ENCODE measurements around the gene SGIP1. TPM values are rescaled to one million over a fixed set of nuclear protein-coding genes. Genes with fewer than 3 reads are reported as not detected.

Gene SGIP1
- total and polyA plus RNA-seq, 2 of the 4 experiments (the other 2 are of a cell fraction), result 27.1 to 42.7 TPM

DNA sequence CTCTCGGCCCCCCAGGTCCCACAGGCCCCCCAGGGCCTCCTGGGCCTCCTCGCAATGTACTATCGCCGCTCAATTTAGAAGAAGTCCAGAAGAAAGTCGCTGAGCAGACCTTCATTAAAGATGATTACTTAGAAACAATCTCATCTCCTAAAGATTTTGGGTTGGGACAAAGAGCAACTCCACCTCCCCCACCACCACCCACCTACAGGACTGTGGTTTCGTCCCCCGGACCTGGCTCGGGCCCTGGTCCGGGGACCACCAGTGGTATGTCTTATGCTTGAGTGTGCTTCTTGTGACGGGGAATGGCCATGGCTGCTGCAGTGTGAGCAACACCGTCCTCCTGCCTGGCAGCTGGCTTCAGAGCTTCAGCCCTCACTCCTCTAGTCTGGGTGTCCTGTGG, 148.2 kb downstream of the SGIP1 start:
- peaks cover 3% of the 10 kb centered on the region for H4K20me1 ChIP-seq (ENCODE audit: insufficient read depth, low read length)
- H3K9me1 ChIP-seq (ENCODE audit: insufficient read depth, low read length), result peaks cover 12% of the 10 kb centered on the region
- H3K4me1 ChIP-seq (ENCODE audit: control insufficient read depth, insufficient read depth, low read length), result peaks cover 11% of the 10 kb centered on the region
- H3K9me3 ChIP-seq (ENCODE audit: control insufficient read depth, insufficient read depth, low read length), result no peaks in the 10 kb centered on the region
- ChIA-PET CTCF (no interaction called here), POLR2A (ENCODE audit: unreplicated experiment) (no interaction called here)
- dilution Hi-C loops (cut with HindIII; ENCODE audit: low sequenced_read_pairs, unreplicated experiment) (no loop called here), in situ Hi-C loops (cut with MboI; ENCODE audit: low sequenced_read_pairs) (no loop called here), intact Hi-C loops (cut with micrococcal nuclease) (no loop called here)
- no peak overlapping the region for H2BK15ac ChIP-seq (ENCODE audit: low read depth, low read length)
- no TSS peak for BruUV-seq (replicated peaks)
- H2BK120ac ChIP-seq (ENCODE audit: low read depth, low read length), result no peak overlapping the region
- no peak overlapping the region for H2BK20ac ChIP-seq (ENCODE audit: low read depth, low read length)
- H4K91ac ChIP-seq (ENCODE audit: insufficient read depth, low read depth, low read length), result no peak overlapping the region
- H2AFZ ChIP-seq (replicated peaks; ENCODE audit: low read length, poor library complexity), result no peak overlapping the region
- no peak overlapping the region for H3K4ac ChIP-seq (ENCODE audit: low read depth, low read length)
- TF ChIP-seq CEBPB (IDR thresholded peaks at IDR 0.05; ENCODE audit: low read depth, low read length) (no peak), CHD1 (IDR thresholded peaks at IDR 0.05; ENCODE audit: low read depth, low read length) (no peak), MAZ (IDR thresholded peaks at IDR 0.05; ENCODE audit: borderline replicate concordance, low read depth, low read length) (no peak), SMC3 (IDR thresholded peaks at IDR 0.05; ENCODE audit: low read depth, low read length) (no peak), BHLHE40 (IDR thresholded peaks at IDR 0.05; ENCODE audit: low read depth, low read length) (no peak), MXI1 (IDR thresholded peaks at IDR 0.05; ENCODE audit: borderline replicate concordance, low read depth, low read length) (no peak), RCOR1 (IDR thresholded peaks at IDR 0.05; ENCODE audit: insufficient replicate concordance, low read length) (no peak), FOS (IDR thresholded peaks at IDR 0.05; ENCODE audit: low read depth, low read length) (no peak), POLR2A (IDR thresholded peaks at IDR 0.05; ENCODE audit: low read depth, low read length) (no peak), MAFK (IDR thresholded peaks at IDR 0.05; ENCODE audit: low read depth, low read length) (no peak), RAD21 (IDR thresholded peaks at IDR 0.05; ENCODE audit: low read length) (no peak), RFX5 (IDR thresholded peaks at IDR 0.05; ENCODE audit: low read depth, low read length) (no peak), NFE2L2 (IDR thresholded peaks at IDR 0.05; ENCODE audit: low read depth, low read length) (no peak)
- TF ChIP-seq, protein P1, sequence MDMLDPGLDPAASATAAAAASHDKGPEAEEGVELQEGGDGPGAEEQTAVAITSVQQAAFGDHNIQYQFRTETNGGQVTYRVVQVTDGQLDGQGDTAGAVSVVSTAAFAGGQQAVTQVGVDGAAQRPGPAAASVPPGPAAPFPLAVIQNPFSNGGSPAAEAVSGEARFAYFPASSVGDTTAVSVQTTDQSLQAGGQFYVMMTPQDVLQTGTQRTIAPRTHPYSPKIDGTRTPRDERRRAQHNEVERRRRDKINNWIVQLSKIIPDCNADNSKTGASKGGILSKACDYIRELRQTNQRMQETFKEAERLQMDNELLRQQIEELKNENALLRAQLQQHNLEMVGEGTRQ (IDR thresholded peaks at IDR 0.05; ENCODE audit: low read depth, low read length), result no peak
- TF ChIP-seq, protein P2, sequence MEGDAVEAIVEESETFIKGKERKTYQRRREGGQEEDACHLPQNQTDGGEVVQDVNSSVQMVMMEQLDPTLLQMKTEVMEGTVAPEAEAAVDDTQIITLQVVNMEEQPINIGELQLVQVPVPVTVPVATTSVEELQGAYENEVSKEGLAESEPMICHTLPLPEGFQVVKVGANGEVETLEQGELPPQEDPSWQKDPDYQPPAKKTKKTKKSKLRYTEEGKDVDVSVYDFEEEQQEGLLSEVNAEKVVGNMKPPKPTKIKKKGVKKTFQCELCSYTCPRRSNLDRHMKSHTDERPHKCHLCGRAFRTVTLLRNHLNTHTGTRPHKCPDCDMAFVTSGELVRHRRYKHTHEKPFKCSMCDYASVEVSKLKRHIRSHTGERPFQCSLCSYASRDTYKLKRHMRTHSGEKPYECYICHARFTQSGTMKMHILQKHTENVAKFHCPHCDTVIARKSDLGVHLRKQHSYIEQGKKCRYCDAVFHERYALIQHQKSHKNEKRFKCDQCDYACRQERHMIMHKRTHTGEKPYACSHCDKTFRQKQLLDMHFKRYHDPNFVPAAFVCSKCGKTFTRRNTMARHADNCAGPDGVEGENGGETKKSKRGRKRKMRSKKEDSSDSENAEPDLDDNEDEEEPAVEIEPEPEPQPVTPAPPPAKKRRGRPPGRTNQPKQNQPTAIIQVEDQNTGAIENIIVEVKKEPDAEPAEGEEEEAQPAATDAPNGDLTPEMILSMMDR (conservative IDR thresholded peaks at IDR 0.05; ENCODE audit: low read depth, low read length), result no peak
- TF ChIP-seq, protein P3, sequence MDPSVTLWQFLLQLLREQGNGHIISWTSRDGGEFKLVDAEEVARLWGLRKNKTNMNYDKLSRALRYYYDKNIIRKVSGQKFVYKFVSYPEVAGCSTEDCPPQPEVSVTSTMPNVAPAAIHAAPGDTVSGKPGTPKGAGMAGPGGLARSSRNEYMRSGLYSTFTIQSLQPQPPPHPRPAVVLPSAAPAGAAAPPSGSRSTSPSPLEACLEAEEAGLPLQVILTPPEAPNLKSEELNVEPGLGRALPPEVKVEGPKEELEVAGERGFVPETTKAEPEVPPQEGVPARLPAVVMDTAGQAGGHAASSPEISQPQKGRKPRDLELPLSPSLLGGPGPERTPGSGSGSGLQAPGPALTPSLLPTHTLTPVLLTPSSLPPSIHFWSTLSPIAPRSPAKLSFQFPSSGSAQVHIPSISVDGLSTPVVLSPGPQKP (IDR thresholded peaks at IDR 0.05; ENCODE audit: borderline replicate concordance, low read depth, low read length), result no peak
- H3K79me1 ChIP-seq (ENCODE audit: low read depth in 1 of 2, low read length in 2 of 2), result peaks cover 0 to 28% of the 10 kb centered on the region in 2 experiments; a peak in 2 of 4 replicates
- H3K18ac ChIP-seq (ENCODE audit: low read depth, low read length), result no peak overlapping the region
- H2AK9ac ChIP-seq (replicated peaks; ENCODE audit: low read depth, low read length, poor library complexity), result no peak overlapping the region
- H2BK5ac ChIP-seq (ENCODE audit: low read depth, low read length, poor library complexity, severe bottlenecking), result no peak overlapping the region
- no peak overlapping the region for H4K5ac ChIP-seq (ENCODE audit: low read depth, low read length)
- H3K27me3 ChIP-seq (ENCODE audit: control insufficient read depth, insufficient read depth, low read length), result no peaks in the 10 kb centered on the region
- H3K23ac ChIP-seq (ENCODE audit: low read depth, low read length), result no peak overlapping the region
- H3K36me3 ChIP-seq (ENCODE audit: control insufficient read depth, insufficient read depth, low read length), result peaks cover 60% of the 10 kb centered on the region
- WGBS, 2 experiments (ENCODE audit: extremely low coverage in 2 of 2, insufficient read length in 1 of 2), result 95% methylated on average over 7 of the region's 11 CpGs; no CpG with 5 or more reads in 1 of the 2 experiments
- no peak for ATAC-seq (ENCODE audit: low read depth)
- DNase-seq, result no peak
- no peak overlapping the region for H3K4me2 ChIP-seq (ENCODE audit: low read depth, low read length)
- H3K9ac ChIP-seq (ENCODE audit: low read depth, low read length), result no peak overlapping the region
- H2AK5ac ChIP-seq (ENCODE audit: low read depth, low read length), result no peak overlapping the region
- no peak overlapping the region for H3K14ac ChIP-seq (replicated peaks; ENCODE audit: low read depth, low read length)
- no peak overlapping the region for H3K27ac ChIP-seq (ENCODE audit: insufficient read depth, low read length)
- H3K56ac ChIP-seq (ENCODE audit: extremely low read depth, insufficient read depth, low read length), result no peak overlapping the region
- no peak overlapping the region for H4K8ac ChIP-seq (ENCODE audit: low read depth in 2 of 2, low read length in 2 of 2)
- no peak overlapping the region for H3K4me3 ChIP-seq (ENCODE audit: insufficient read depth, low read depth, low read length)

Data from IMR-90 (cell line).